ENCODE results near the gene DOP1A.

Gene DOP1A

DNA sequence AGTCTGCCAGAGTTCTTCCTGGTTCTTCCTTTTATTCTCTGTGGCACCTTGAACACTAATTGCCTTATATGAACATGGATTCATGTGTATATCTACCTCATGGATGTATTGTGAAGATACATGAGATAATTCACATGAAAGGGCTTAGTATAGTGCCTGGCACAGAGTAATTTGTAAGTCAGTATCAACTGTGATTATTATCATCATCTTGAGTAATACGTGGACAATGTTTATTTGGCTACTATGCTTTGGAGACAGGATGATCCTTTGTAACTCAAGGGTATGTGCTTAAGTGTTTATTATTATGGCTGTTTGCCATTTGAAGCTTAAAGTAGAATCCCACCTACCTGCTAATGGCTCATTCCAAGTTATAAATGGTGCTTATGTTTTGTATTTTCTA is 16.0 kb downstream of the DOP1A start:
- H3K36me3 ChIP-seq = no peaks in the 10 kb centered on the region
- DNase-seq = no peak
- TF ChIP-seq, protein P1, sequence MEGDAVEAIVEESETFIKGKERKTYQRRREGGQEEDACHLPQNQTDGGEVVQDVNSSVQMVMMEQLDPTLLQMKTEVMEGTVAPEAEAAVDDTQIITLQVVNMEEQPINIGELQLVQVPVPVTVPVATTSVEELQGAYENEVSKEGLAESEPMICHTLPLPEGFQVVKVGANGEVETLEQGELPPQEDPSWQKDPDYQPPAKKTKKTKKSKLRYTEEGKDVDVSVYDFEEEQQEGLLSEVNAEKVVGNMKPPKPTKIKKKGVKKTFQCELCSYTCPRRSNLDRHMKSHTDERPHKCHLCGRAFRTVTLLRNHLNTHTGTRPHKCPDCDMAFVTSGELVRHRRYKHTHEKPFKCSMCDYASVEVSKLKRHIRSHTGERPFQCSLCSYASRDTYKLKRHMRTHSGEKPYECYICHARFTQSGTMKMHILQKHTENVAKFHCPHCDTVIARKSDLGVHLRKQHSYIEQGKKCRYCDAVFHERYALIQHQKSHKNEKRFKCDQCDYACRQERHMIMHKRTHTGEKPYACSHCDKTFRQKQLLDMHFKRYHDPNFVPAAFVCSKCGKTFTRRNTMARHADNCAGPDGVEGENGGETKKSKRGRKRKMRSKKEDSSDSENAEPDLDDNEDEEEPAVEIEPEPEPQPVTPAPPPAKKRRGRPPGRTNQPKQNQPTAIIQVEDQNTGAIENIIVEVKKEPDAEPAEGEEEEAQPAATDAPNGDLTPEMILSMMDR (IDR thresholded peaks at IDR 0.05; ENCODE audit: low read depth, low read length) = no peak

DNA sequence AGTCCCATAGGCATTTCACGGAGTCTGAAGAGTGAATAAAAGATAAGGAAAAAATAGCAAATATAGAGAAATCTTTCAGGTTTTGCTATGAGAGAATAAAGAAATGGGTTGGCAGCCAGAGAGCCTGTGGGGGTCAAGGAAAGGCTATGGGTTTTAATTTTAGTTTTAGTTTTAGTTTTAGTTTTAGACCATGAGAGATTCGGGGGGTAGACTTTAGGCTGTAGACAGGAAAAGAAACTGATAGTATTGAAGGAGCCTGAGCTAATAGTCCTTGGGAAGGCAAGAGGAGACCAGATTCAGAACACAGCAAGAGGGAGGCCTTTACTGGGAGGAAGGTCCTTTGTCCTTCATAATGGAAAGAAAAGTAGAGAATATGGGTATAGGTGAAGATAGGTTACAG is 19.3 kb downstream of the DOP1A start:
- Histone ChIP-seq H3K27me3 (ENCODE audit: insufficient read depth, low read depth, severe bottlenecking) (no peaks in the 10 kb centered on the region), H3K9me3 (ENCODE audit: severe bottlenecking) (no peaks in the 10 kb centered on the region), H3K36me3 (no peaks in the 10 kb centered on the region), H3K4me3 (ENCODE audit: low read depth, low read length) (no peak overlapping the region), H3K27ac (no peak overlapping the region)
- DNase-seq = no peak
- TF ChIP-seq, protein P1 (IDR thresholded peaks at IDR 0.05; ENCODE audit: low read depth, low read length) = no peak

More for the DNA sequence above, 16.0 kb downstream of the DOP1A start:
- no peak overlapping the region for H3K27ac ChIP-seq
- H3K27me3 ChIP-seq (ENCODE audit: insufficient read depth, low read depth, severe bottlenecking) = no peaks in the 10 kb centered on the region
- H3K9me3 ChIP-seq (ENCODE audit: severe bottlenecking) = no peaks in the 10 kb centered on the region
- no peak overlapping the region for H3K4me3 ChIP-seq (ENCODE audit: low read depth, low read length)

DNA sequence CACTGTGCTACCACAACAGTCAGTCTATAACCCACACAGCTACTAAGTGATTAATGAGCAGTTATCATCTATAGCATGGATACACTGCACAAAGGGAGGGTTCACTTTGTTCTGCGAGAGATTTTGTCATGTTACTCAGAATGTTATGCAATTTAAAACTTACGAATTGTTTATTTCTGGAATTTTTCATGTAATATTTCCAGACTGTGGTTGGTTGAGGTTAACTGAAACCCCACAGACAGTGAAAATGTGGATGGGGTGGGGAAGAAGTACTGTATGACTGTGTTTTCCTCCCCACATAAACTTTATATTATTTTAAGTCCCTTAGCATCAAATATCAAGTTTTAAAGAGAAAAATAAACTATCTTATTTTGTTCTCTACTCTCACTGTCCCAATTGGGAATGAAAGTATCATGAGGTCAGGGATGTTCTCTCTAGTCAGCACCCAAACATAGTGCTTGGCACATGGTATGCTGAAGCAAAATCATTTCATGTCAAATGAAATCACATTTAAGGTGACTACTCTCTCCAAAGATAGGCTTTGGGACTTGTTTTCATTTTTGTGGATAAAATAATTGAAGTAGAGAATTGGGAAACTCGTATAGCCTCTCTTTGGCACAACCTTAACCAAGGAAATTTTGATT is 25.4 kb downstream of the DOP1A start:
- Histone ChIP-seq H3K27me3 (ENCODE audit: insufficient read depth, low read depth, severe bottlenecking) (no peaks in the 10 kb centered on the region), H3K36me3 (no peaks in the 10 kb centered on the region), H3K27ac (no peak overlapping the region), H3K9me3 (ENCODE audit: severe bottlenecking) (no peaks in the 10 kb centered on the region), H3K4me3 (ENCODE audit: low read depth, low read length) (no peak overlapping the region)
- no peak for DNase-seq
- TF ChIP-seq, protein P1 (IDR thresholded peaks at IDR 0.05; ENCODE audit: low read depth, low read length) = no peak

DNA sequence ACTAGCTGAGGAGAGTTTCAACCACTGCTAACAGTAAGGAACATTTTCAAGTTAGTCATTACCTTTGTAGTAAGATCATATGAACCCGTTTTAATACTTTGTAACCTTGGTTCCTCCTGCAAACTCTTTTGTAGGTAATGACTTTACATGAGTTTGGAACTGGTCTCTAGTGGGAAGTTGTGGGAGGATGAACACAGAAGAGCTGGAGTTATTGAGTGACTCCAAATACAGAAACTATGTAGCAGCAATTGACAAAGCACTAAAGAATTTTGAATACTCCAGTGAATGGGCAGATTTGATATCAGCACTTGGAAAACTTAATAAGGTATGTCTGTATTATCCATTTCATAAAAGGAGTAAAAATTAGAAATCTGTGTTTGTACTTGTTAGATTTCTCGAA is 29.3 kb downstream of the DOP1A start:
- DNase-seq = no peak
- no peak overlapping the region for H3K27ac ChIP-seq
- no peak overlapping the region for H3K4me3 ChIP-seq (ENCODE audit: low read depth, low read length)
- TF ChIP-seq, protein P1 (IDR thresholded peaks at IDR 0.05; ENCODE audit: low read depth, low read length) = no peak
- H3K9me3 ChIP-seq (ENCODE audit: severe bottlenecking) = no peaks in the 10 kb centered on the region
- no peaks in the 10 kb centered on the region for H3K27me3 ChIP-seq (ENCODE audit: insufficient read depth, low read depth, severe bottlenecking)
- no peaks in the 10 kb centered on the region; the same call in 1 of the 2 replicates for H3K36me3 ChIP-seq

DNA sequence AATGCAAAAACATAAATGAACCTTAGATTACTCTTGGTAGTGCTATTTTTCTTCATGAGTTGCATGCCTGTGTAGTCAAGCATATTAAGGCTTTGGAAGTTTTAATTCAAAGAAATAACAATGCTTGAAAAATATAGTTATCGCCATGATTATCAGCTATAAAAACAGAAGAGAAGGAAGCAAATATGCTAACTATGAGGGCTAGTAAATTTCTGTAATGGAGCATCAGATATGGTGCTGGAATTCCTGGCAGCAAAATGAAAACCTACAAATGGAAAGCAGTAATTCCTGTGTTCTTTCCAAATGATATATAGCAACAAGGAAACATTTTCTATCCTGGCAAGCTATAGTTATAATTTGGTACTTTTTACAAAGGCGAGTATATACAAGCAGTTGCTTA is 29.7 kb downstream of the DOP1A start:
- Histone ChIP-seq H3K4me3 (ENCODE audit: low read depth, low read length) (no peak overlapping the region), H3K9me3 (ENCODE audit: severe bottlenecking) (no peaks in the 10 kb centered on the region), H3K36me3 (no peaks in the 10 kb centered on the region; the same call in 1 of the 2 replicates), H3K27me3 (ENCODE audit: insufficient read depth, low read depth, severe bottlenecking) (no peaks in the 10 kb centered on the region), H3K27ac (no peak overlapping the region)
- DNase-seq = no peak
- TF ChIP-seq, protein P1 (IDR thresholded peaks at IDR 0.05; ENCODE audit: low read depth, low read length) = no peak

DNA sequence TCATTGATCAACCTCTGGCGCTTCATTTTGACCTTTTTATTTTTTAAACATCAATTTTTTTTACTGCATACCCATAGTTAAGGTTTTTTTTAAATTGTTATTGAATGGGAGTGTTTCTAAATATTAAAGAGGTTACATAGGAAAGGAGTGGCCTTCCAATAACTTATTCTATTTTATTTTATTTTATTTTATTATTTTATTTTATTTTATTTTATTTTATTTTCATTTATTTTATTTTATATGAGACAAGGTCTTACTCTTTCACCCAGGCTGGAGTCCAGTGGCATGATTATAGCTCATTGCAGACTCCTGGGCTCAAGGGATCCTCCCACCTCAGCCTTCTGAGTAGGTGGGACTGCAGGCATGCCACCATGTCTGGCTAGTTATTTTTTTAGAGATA is 30.2 kb downstream of the DOP1A start:
- H3K9me3 ChIP-seq (ENCODE audit: severe bottlenecking) = no peaks in the 10 kb centered on the region
- H3K36me3 ChIP-seq = no peaks in the 10 kb centered on the region; the same call in 1 of the 2 replicates
- TF ChIP-seq, protein P1 (IDR thresholded peaks at IDR 0.05; ENCODE audit: low read depth, low read length) = no peak
- no peak overlapping the region for H3K27ac ChIP-seq
- H3K27me3 ChIP-seq (ENCODE audit: insufficient read depth, low read depth, severe bottlenecking) = no peaks in the 10 kb centered on the region
- DNase-seq = no peak
- no peak overlapping the region for H3K4me3 ChIP-seq (ENCODE audit: low read depth, low read length)

Measured in WERI-Rb-1 (cell line).